Measurements from ENCODE around the gene PREX1. TPM values are rescaled to one million over a fixed set of nuclear protein-coding genes. Genes with fewer than 3 reads are reported as not detected.

PREX1 gene
- total RNA-seq, 4 donors from 2014 or later, result 29.5 to 121 (median 40.9) TPM

- DNase-seq (ENCODE audit: low spot score) (no peak), ATAC-seq (ENCODE audit: low FRiP score) (no peak)
- TF ChIP-seq CTCF (IDR thresholded peaks at IDR 0.05), result no peak
These were observed 39.2 kb downstream of the PREX1 start for GRCh38 chr20:48788486-48789072.

- DNase-seq (ENCODE audit: low spot score), result no peak
- ATAC-seq (ENCODE audit: low FRiP score), result no peak
- no peak for TF ChIP-seq CTCF (IDR thresholded peaks at IDR 0.05)
These were observed 39.9 kb downstream of the PREX1 start for GRCh38 chr20:48787861-48788375.

GRCh38 chr20:48786951-48787705 is 40.7 kb downstream of the PREX1 start:
- TF ChIP-seq CTCF (IDR thresholded peaks at IDR 0.05), result no peak
- DNase-seq (ENCODE audit: low spot score) (no peak), ATAC-seq (ENCODE audit: low FRiP score) (no peak)

GRCh38 chr20:48785801-48786200 is 42.0 kb downstream of the PREX1 start:
- DNase-seq (ENCODE audit: low spot score), result no peak
- no peak for ATAC-seq (ENCODE audit: low FRiP score)
- TF ChIP-seq CTCF (IDR thresholded peaks at IDR 0.05), result no peak

GRCh38 chr20:48785256-48785655 is 42.5 kb downstream of the PREX1 start:
- ATAC-seq (ENCODE audit: low FRiP score) (no peak), DNase-seq (ENCODE audit: low spot score) (no peak)
- no peak for TF ChIP-seq CTCF (IDR thresholded peaks at IDR 0.05)

- DNase-seq (ENCODE audit: low spot score) (no peak), ATAC-seq (ENCODE audit: low FRiP score) (no peak)
- no peak for TF ChIP-seq CTCF (IDR thresholded peaks at IDR 0.05)
These were observed 43.5 kb downstream of the PREX1 start for GRCh38 chr20:48784273-48784641.
